GM21529 (cell line): Measurements from ENCODE around the gene SCARF1.
"Not testable (repeated sequence)": the region's sequence is repeated elsewhere in the genome, so short reads cannot be mapped to it uniquely, and the experiment has no call there.

Experiments used
- ATAC-seq: cut with Tn5 transposase; IDR thresholded peaks from one replicate; pipeline ENCODE4 v1.9.1; 2021; ENCODE audit not compliant: unreplicated experiment

SCARF1 gene

GRCh38 chr17:1645207-1646171 is at the start of gene SCARF1:
Gene SCARF1 (minus strand): TSS chr17:1645732. CDS start chr17:1645697, 35 bp downstream.
- ATAC-seq = no peak

- no peak for ATAC-seq
These were observed 47.8 kb upstream of the SCARF1 start for GRCh38 chr17:1693339-1693738.

- no peak for ATAC-seq
These were observed 45.2 kb upstream of the SCARF1 start for GRCh38 chr17:1690544-1691221.

GRCh38 chr17:1688405-1688804 is 42.9 kb upstream of the SCARF1 start:
- not testable (repeated sequence) for ATAC-seq

GRCh38 chr17:1686086-1686485 is 40.6 kb upstream of the SCARF1 start:
- ATAC-seq = no peak

- ATAC-seq = peak; percentile 99
These were observed 39.1 kb upstream of the SCARF1 start, which contains the start of gene PRPF8 for GRCh38 chr17:1684378-1685189. Gene PRPF8 (minus strand): TSS chr17:1684867. CDS start chr17:1684571, 296 bp downstream.

GRCh38 chr17:1683459-1683858 is 37.9 kb upstream of the SCARF1 start:
- ATAC-seq = no peak

- no peak for ATAC-seq
These were observed 30.9 kb upstream of the SCARF1 start for GRCh38 chr17:1676401-1676800.

- no peak for ATAC-seq
These were observed 27.7 kb upstream of the SCARF1 start for GRCh38 chr17:1673041-1673785.

- not testable (repeated sequence) for ATAC-seq
These were observed 18.4 kb upstream of the SCARF1 start for GRCh38 chr17:1663934-1664333.

GRCh38 chr17:1661045-1661444 is 15.5 kb upstream of the SCARF1 start:
- no peak for ATAC-seq

GRCh38 chr17:1658100-1658499 is 12.6 kb upstream of the SCARF1 start:
- ATAC-seq = no peak

GRCh38 chr17:1653735-1654134 is 8.2 kb upstream of the SCARF1 start:
- no peak for ATAC-seq

- not testable (repeated sequence) for ATAC-seq
These were observed 7.3 kb upstream of the SCARF1 start for GRCh38 chr17:1652794-1653193.

- ATAC-seq = no peak
These were observed 6.0 kb upstream of the SCARF1 start for GRCh38 chr17:1651559-1651844.

GRCh38 chr17:1650731-1651558 is 5.4 kb upstream of the SCARF1 start:
- ATAC-seq = no peak

GRCh38 chr17:1649844-1650501 is 4.4 kb upstream of the SCARF1 start, which contains the start of gene RILP:
Gene RILP (minus strand): TSS chr17:1649866. CDS start chr17:1649804, 62 bp downstream.
- ATAC-seq = peak; percentile 2

- ATAC-seq = peak; percentile 52
These were observed 3.7 kb upstream of the SCARF1 start for GRCh38 chr17:1648963-1649843.
